Measurements from ENCODE around the gene RBKS. TPM values are rescaled to one million over a fixed set of nuclear protein-coding genes. Genes with fewer than 3 reads are reported as not detected.

Gene RBKS
- total and polyA plus RNA-seq, 2 of the 13 experiments (the other 11 are each of a cell fraction or from before 2014, with no cell fraction given), result 7.7 to 8.3 TPM

DNA sequence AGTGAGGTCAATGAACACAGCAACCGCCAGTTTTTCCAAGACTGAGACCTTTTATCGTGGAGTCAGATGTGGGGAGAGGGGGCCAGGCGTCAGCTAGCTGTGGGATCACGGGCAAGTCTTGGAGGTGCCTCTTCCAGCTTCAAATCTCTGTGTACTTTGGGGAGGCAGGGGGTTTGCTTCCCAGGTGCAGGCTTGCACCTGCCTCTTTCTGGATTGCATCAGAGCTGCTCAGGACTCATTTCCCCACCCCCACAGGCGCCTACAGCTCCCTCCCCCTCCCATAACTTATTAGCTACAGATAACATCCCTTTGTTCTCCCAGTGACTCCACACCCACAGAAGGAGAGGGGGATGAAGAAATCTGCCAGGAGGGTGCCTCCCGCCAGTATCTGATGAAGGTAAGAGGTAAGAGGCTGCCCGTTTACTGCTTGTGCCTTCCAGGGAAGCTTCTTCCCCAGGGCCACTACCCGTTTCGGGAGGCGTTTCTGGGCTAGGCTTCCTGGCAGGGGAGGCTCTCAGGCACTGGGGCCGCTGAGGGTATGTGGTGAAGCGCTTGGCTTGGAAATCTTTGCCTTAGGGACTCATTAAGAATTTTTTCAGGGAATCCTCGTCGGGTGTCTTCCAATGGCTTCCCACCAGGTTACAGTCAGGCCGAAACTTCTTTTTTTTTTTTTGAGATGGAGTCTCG is 137.5 kb downstream of the RBKS start (continued):
- TF ChIP-seq, protein P1, sequence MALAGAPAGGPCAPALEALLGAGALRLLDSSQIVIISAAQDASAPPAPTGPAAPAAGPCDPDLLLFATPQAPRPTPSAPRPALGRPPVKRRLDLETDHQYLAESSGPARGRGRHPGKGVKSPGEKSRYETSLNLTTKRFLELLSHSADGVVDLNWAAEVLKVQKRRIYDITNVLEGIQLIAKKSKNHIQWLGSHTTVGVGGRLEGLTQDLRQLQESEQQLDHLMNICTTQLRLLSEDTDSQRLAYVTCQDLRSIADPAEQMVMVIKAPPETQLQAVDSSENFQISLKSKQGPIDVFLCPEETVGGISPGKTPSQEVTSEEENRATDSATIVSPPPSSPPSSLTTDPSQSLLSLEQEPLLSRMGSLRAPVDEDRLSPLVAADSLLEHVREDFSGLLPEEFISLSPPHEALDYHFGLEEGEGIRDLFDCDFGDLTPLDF (CRISPR knock-in tag; IDR thresholded peaks at IDR 0.05), result no peak
- TF ChIP-seq, protein P2, sequence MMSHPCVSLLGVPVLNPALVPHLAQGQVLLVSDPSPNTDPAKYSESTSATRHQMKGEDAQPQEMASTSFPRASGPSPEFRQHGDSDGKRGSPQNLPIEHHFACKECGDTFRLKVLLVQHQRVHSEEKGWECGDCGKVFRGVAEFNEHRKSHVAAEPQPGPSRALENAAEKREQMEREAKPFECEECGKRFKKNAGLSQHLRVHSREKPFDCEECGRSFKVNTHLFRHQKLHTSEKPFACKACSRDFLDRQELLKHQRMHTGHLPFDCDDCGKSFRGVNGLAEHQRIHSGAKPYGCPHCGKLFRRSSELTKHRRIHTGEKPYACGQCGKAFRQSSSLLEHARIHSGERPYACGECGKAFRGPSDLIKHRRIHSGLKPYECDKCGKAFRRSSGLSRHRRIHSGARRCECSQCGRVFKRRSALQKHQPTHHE (CRISPR knock-in tag; IDR thresholded peaks at IDR 0.05; ENCODE audit: borderline replicate concordance), result no peak
- TF ChIP-seq HIVEP1 (CRISPR knock-in tag; IDR thresholded peaks at IDR 0.05) (0 out of 2 replicates have a peak, but pooled peaks have one; percentile 14), RNF2 (conservative IDR thresholded peaks at IDR 0.05; ENCODE audit: low read depth) (no peak), HDAC2 (CRISPR knock-in tag; IDR thresholded peaks at IDR 0.05) (peak; percentile 26), MAFK (conservative IDR thresholded peaks at IDR 0.05 in 1 of 2, IDR thresholded peaks at IDR 0.05 in 1 of 2; ENCODE audit: low read length in 2 of 2) (no peak), MYNN (CRISPR knock-in tag; IDR thresholded peaks at IDR 0.05; ENCODE audit: low read depth) (no peak), ATF1 (CRISPR knock-in tag; IDR thresholded peaks at IDR 0.05) (no peak), TAF1 (CRISPR knock-in tag; IDR thresholded peaks at IDR 0.05) (peak; percentile 73), GLI4 (CRISPR knock-in tag; IDR thresholded peaks at IDR 0.05; ENCODE audit: borderline replicate concordance) (no peak), ZNF468 (CRISPR knock-in tag; IDR thresholded peaks at IDR 0.05) (no peak), IRF2 (CRISPR knock-in tag; IDR thresholded peaks at IDR 0.05) (no peak; the same call in 1 of the 2 replicates), ZNF543 (CRISPR knock-in tag; IDR thresholded peaks at IDR 0.05) (no peak), REPIN1 (CRISPR knock-in tag; IDR thresholded peaks at IDR 0.05; ENCODE audit: borderline replicate concordance, low read depth) (no peak), ONECUT2 (CRISPR knock-in tag; IDR thresholded peaks at IDR 0.05) (no peak), PHF5A (CRISPR knock-in tag; IDR thresholded peaks at IDR 0.05; ENCODE audit: low read depth, unreplicated experiment) (peak; percentile 9), ZFP36 (IDR thresholded peaks at IDR 0.05; ENCODE audit: borderline replicate concordance, low read depth, low read length, partially characterized antibody) (no peak), KDM2A (CRISPR knock-in tag; IDR thresholded peaks at IDR 0.05; ENCODE audit: borderline replicate concordance, low read depth) (peak; percentile 54; the same call in 1 of the 2 replicates)
- TF ChIP-seq, protein P3, sequence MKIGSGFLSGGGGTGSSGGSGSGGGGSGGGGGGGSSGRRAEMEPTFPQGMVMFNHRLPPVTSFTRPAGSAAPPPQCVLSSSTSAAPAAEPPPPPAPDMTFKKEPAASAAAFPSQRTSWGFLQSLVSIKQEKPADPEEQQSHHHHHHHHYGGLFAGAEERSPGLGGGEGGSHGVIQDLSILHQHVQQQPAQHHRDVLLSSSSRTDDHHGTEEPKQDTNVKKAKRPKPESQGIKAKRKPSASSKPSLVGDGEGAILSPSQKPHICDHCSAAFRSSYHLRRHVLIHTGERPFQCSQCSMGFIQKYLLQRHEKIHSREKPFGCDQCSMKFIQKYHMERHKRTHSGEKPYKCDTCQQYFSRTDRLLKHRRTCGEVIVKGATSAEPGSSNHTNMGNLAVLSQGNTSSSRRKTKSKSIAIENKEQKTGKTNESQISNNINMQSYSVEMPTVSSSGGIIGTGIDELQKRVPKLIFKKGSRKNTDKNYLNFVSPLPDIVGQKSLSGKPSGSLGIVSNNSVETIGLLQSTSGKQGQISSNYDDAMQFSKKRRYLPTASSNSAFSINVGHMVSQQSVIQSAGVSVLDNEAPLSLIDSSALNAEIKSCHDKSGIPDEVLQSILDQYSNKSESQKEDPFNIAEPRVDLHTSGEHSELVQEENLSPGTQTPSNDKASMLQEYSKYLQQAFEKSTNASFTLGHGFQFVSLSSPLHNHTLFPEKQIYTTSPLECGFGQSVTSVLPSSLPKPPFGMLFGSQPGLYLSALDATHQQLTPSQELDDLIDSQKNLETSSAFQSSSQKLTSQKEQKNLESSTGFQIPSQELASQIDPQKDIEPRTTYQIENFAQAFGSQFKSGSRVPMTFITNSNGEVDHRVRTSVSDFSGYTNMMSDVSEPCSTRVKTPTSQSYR (CRISPR knock-in tag; IDR thresholded peaks at IDR 0.05; ENCODE audit: borderline replicate concordance), result peak; percentile 95
- TF ChIP-seq, protein P4, sequence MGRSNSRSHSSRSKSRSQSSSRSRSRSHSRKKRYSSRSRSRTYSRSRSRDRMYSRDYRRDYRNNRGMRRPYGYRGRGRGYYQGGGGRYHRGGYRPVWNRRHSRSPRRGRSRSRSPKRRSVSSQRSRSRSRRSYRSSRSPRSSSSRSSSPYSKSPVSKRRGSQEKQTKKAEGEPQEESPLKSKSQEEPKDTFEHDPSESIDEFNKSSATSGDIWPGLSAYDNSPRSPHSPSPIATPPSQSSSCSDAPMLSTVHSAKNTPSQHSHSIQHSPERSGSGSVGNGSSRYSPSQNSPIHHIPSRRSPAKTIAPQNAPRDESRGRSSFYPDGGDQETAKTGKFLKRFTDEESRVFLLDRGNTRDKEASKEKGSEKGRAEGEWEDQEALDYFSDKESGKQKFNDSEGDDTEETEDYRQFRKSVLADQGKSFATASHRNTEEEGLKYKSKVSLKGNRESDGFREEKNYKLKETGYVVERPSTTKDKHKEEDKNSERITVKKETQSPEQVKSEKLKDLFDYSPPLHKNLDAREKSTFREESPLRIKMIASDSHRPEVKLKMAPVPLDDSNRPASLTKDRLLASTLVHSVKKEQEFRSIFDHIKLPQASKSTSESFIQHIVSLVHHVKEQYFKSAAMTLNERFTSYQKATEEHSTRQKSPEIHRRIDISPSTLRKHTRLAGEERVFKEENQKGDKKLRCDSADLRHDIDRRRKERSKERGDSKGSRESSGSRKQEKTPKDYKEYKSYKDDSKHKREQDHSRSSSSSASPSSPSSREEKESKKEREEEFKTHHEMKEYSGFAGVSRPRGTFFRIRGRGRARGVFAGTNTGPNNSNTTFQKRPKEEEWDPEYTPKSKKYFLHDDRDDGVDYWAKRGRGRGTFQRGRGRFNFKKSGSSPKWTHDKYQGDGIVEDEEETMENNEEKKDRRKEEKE (IDR thresholded peaks at IDR 0.05), result no peak

All from HepG2 (cell line).